Dendritic cell treated with granulocyte-macrophage colony-stimulating factor and Interleukin-4, amounts not matched to agents 40 ng/mL and 50 ng/mL, for 4 days (primary cell): Measurements from ENCODE around the gene NOP56.
"Not testable (repeated sequence)": the region's sequence is repeated elsewhere in the genome, so short reads cannot be mapped to it uniquely, and the experiment has no call there.

ENCODE experiments used
- H3K27ac Mint-ChIP-seq: one replicate; pipeline ENCODE4 v1.8.0; 2022; ENCODE audit warnings: mild to moderate bottlenecking, mixed read lengths
- H3K27me3 Mint-ChIP-seq: one replicate; pipeline ENCODE4 v1.8.0; 2022; ENCODE audit warnings: mild to moderate bottlenecking, mixed read lengths
- H3K36me3 Mint-ChIP-seq: one replicate; pipeline ENCODE4 v1.8.0; 2022; ENCODE audit warnings: low read depth, mixed read lengths
- H3K4me1 Mint-ChIP-seq: one replicate; pipeline ENCODE4 v1.8.0; 2022; ENCODE audit warnings: low read depth, mixed read lengths
- H3K4me3 Mint-ChIP-seq: one replicate; pipeline ENCODE4 v1.8.0; 2022; ENCODE audit warnings: mild to moderate bottlenecking, moderate library complexity, mixed read lengths
- H3K9me3 Mint-ChIP-seq: one replicate; pipeline ENCODE4 v1.8.0; 2022; ENCODE audit warnings: mixed read lengths
- intact Hi-C: fragments of 100-400 bp; cut with micrococcal nuclease; formaldehyde crosslinking; loops from one replicate; pipeline ENCODE4 v1.15.0; 2022

The NOP56 gene

DNA sequence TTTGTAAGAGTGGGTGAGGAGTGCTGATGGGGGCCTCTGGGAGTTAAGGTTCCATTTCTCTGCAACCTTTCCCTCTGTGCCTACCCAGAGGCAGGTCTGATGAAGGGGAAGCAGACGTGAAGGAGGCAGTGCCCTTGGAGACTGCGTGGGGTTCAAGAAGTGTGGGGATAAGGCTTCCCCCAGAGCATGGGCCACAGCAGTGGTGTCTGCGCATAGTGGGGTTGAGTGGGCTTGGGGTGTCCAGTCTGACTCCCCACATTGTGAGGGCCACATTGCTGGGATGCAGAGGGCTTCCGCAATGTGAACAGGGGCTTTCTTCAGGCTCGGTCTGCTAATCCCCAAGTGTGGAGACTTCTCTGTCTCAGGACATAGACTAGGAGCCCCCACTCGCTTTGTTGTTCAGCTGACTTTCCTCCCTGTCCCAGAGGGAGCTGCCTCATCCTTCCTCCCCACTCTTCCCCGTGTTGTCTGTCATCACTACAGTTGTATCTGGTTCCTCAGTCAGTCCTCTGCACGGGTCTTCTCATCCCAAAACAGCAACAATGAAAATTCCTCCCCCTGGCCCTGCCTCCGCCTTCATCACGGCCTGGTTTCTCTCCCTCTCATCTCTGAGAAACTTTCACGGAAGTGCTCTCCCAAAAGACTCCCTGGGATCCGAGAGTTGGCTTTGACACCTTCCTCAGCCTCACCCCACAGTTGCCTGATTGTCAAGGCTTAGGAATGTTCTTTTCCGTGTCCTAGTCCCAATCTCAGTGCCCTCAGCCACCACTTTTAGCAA lies 43.0 kb downstream of the NOP56 start:
- H3K27me3 Mint-ChIP-seq, result peaks cover 76% of the 10 kb centered on the region

GRCh38 chr20:2695984-2696525 lies 43.6 kb downstream of the NOP56 start:
- Mint-ChIP-seq H3K4me1 (peaks cover 10% of the 10 kb centered on the region), H3K27me3 (peaks cover 76% of the 10 kb centered on the region)
- not testable (repeated sequence) for H3K9me3 Mint-ChIP-seq, H3K36me3 Mint-ChIP-seq, H3K27ac Mint-ChIP-seq, H3K4me3 Mint-ChIP-seq
- intact Hi-C loops, result loop anchor here (10.0 kb wide), 1 partner anchor 169 kb away; no protein-coding TSS in a partner anchor

More for the DNA sequence above, 43.0 kb downstream of the NOP56 start:
- intact Hi-C loops, result loop anchor here (10.0 kb wide), 1 partner anchor 169 kb away; no protein-coding TSS in a partner anchor
- Mint-ChIP-seq H3K9me3 (no peaks in the 10 kb centered on the region), H3K36me3 (peaks cover 5% of the 10 kb centered on the region), H3K27ac (no peak overlapping the region), H3K4me3 (no peak overlapping the region), H3K4me1 (peaks cover 10% of the 10 kb centered on the region)

GRCh38 chr20:2696646-2697045 lies 44.2 kb downstream of the NOP56 start:
- H3K36me3 Mint-ChIP-seq, result peaks cover 5% of the 10 kb centered on the region

DNA sequence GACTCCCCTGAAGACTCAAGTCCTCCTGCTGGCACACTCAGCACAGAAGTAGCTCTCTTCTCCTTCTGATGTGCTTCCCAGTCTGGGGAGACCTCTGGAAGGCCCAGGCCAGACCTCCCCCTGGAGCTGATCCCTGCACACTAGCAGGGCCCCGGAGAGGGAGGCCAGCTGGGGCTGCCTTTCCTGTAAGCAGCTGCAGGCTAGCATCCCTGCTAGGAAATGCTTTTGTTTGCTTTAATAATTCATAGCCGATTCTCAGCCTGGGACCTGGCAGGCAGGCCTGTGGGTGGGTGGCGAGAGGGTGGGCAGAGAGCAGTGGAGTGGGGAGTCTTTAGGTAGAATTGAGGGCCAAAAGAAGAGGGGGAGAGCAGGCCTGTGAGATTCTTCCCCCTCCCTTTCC lies 45.3 kb downstream of the NOP56 start:
- Mint-ChIP-seq H3K27me3 (peaks cover 71% of the 10 kb centered on the region), H3K4me3 (no peak overlapping the region), H3K36me3 (no peaks in the 10 kb centered on the region), H3K4me1 (no peaks in the 10 kb centered on the region), H3K9me3 (no peaks in the 10 kb centered on the region), H3K27ac (no peak overlapping the region)
- intact Hi-C loops, result loop anchor here (10.0 kb wide), 1 partner anchor 167 kb away; no protein-coding TSS in a partner anchor

More at GRCh38 chr20:2696646-2697045, 44.2 kb downstream of the NOP56 start:
- Mint-ChIP-seq H3K4me3 (no peak overlapping the region), H3K4me1 (peaks cover 7% of the 10 kb centered on the region), H3K27ac (no peak overlapping the region), H3K9me3 (no peaks in the 10 kb centered on the region), H3K27me3 (peaks cover 72% of the 10 kb centered on the region)
- intact Hi-C loops, result loop anchor here (10.0 kb wide), 1 partner anchor 168 kb away; no protein-coding TSS in a partner anchor

DNA sequence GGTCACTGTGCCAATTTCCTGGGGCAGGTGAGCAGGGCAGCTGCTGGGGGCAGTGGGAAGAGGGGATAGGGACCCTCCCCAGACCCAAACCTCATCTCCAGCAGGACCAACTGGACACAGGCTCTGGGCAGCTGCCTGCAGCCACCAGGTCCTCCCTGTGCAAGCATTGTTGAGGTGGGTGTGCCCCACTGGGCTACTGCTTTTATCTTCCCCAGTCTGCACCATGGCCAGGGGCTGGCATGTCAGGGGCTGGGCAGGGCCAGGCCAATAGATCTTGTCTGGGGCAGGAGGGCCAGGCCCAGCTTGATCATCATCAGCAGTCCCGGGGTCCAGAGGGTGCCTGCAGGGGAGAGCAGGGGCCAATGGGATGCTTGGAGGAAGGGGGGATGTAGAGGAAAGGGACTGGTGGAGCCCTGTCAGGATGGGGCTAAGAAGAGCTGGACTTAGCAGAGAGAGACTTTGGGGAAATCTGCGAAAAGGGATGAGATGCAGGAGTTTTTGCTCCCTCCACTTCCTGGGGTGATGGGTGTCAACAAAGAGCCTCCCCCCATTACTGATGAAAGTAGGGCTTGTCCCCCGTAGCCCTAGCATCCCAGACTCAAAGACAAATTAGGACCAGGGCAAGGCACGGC lies 45.9 kb downstream of the NOP56 start:
- no peak overlapping the region for H3K27ac Mint-ChIP-seq
- no peak overlapping the region for H3K4me3 Mint-ChIP-seq
- no peaks in the 10 kb centered on the region for H3K4me1 Mint-ChIP-seq
- H3K36me3 Mint-ChIP-seq, result no peaks in the 10 kb centered on the region
- intact Hi-C loops, result loop anchor here (10.0 kb wide), 1 partner anchor 166 kb away; no protein-coding TSS in a partner anchor
- H3K9me3 Mint-ChIP-seq, result no peaks in the 10 kb centered on the region
- H3K27me3 Mint-ChIP-seq, result peaks cover 71% of the 10 kb centered on the region

- H3K27me3 Mint-ChIP-seq, result peaks cover 65% of the 10 kb centered on the region
- H3K36me3 Mint-ChIP-seq, result no peaks in the 10 kb centered on the region
- no peak overlapping the region for H3K4me3 Mint-ChIP-seq
- H3K9me3 Mint-ChIP-seq, result no peaks in the 10 kb centered on the region
- no peak overlapping the region for H3K27ac Mint-ChIP-seq
- H3K4me1 Mint-ChIP-seq, result no peaks in the 10 kb centered on the region
- intact Hi-C loops, result loop anchor here (10.0 kb wide), 1 partner anchor 166 kb away; no protein-coding TSS in a partner anchor
Observed at GRCh38 chr20:2698912-2699311, 46.5 kb downstream of the NOP56 start.

- intact Hi-C loops, result loop anchor here (10.0 kb wide), 1 partner anchor 165 kb away; no protein-coding TSS in a partner anchor
- Mint-ChIP-seq H3K36me3 (no peaks in the 10 kb centered on the region), H3K4me3 (no peak overlapping the region), H3K27ac (no peak overlapping the region), H3K27me3 (peaks cover 58% of the 10 kb centered on the region), H3K4me1 (no peaks in the 10 kb centered on the region), H3K9me3 (no peaks in the 10 kb centered on the region)
Observed at GRCh38 chr20:2699775-2700413, 47.5 kb downstream of the NOP56 start.

GRCh38 chr20:2700913-2701620 lies 48.6 kb downstream of the NOP56 start:
- intact Hi-C loops, result no loop called here
- no peak overlapping the region for H3K27ac Mint-ChIP-seq
- H3K9me3 Mint-ChIP-seq, result no peaks in the 10 kb centered on the region
- H3K27me3 Mint-ChIP-seq, result peaks cover 47% of the 10 kb centered on the region
- no peaks in the 10 kb centered on the region for H3K4me1 Mint-ChIP-seq
- no peak overlapping the region for H3K4me3 Mint-ChIP-seq
- H3K36me3 Mint-ChIP-seq, result no peaks in the 10 kb centered on the region

GRCh38 chr20:2701671-2702081 lies 49.2 kb downstream of the NOP56 start:
- no peaks in the 10 kb centered on the region for H3K9me3 Mint-ChIP-seq
- no peaks in the 10 kb centered on the region for H3K4me1 Mint-ChIP-seq
- peaks cover 45% of the 10 kb centered on the region for H3K27me3 Mint-ChIP-seq
- H3K4me3 Mint-ChIP-seq, result no peak overlapping the region
- H3K27ac Mint-ChIP-seq, result no peak overlapping the region
- no peaks in the 10 kb centered on the region for H3K36me3 Mint-ChIP-seq
- intact Hi-C loops, result no loop called here

- H3K36me3 Mint-ChIP-seq, result no peaks in the 10 kb centered on the region
- intact Hi-C loops, result no loop called here
Observed at GRCh38 chr20:2703716-2704475, 51.5 kb downstream of the NOP56 start.

GRCh38 chr20:2705931-2706645 lies 53.7 kb downstream of the NOP56 start:
- Mint-ChIP-seq H3K27me3 (peaks cover 29% of the 10 kb centered on the region), H3K4me1 (no peaks in the 10 kb centered on the region), H3K9me3 (no peaks in the 10 kb centered on the region), H3K4me3 (no peak overlapping the region), H3K27ac (no peak overlapping the region), H3K36me3 (no peaks in the 10 kb centered on the region)
- intact Hi-C loops, result no loop called here

More at GRCh38 chr20:2703716-2704475, 51.5 kb downstream of the NOP56 start:
- no peak overlapping the region for H3K4me3 Mint-ChIP-seq
- H3K27ac Mint-ChIP-seq, result no peak overlapping the region
- H3K4me1 Mint-ChIP-seq, result no peaks in the 10 kb centered on the region
- H3K27me3 Mint-ChIP-seq, result peaks cover 33% of the 10 kb centered on the region
- H3K9me3 Mint-ChIP-seq, result no peaks in the 10 kb centered on the region

GRCh38 chr20:2706688-2707352 lies 54.4 kb downstream of the NOP56 start:
- no peaks in the 10 kb centered on the region for H3K4me1 Mint-ChIP-seq
- intact Hi-C loops, result no loop called here
- H3K9me3 Mint-ChIP-seq, result no peaks in the 10 kb centered on the region
- H3K27me3 Mint-ChIP-seq, result peaks cover 24% of the 10 kb centered on the region
- H3K36me3 Mint-ChIP-seq, result no peaks in the 10 kb centered on the region
- H3K4me3 Mint-ChIP-seq, result no peak overlapping the region
- no peak overlapping the region for H3K27ac Mint-ChIP-seq
